HEK293 (cell line): ENCODE measurements around the gene ZNF329.

Experiments used
- EGR2 ChIP-seq: fragments of 450-650 bp; formaldehyde crosslinking; IDR thresholded peaks from 2 replicates; pipeline ENCODE4 v1.5.1; 2016; ENCODE audit warnings: low read depth, missing biosample characterization, missing genetic modification characterization
- HIC1 ChIP-seq: fragments of 450-650 bp; formaldehyde crosslinking; IDR thresholded peaks from 2 replicates; pipeline ENCODE4 v1.5.1; 2016; ENCODE audit warnings: missing biosample characterization, missing genetic modification characterization
- KLF1 ChIP-seq: fragments of 450-650 bp; formaldehyde crosslinking; IDR thresholded peaks from 2 replicates; pipeline ENCODE4 v1.5.1; 2016; ENCODE audit warnings: missing biosample characterization, missing genetic modification characterization
- OVOL3 ChIP-seq: fragments of 450-650 bp; formaldehyde crosslinking; IDR thresholded peaks from 2 replicates; pipeline ENCODE4 v1.5.1; 2016; ENCODE audit warnings: missing biosample characterization, missing genetic modification characterization
- PBX3 ChIP-seq: sonication (generic); formaldehyde crosslinking; IDR thresholded peaks from 2 replicates; pipeline ENCODE4 v1.8.1; 2022; ENCODE audit warnings: mild to moderate bottlenecking, moderate library complexity, missing genetic modification reagents
- SCRT2 ChIP-seq: fragments of 450-650 bp; formaldehyde crosslinking; IDR thresholded peaks from 2 replicates; pipeline ENCODE4 v1.5.1; 2016; ENCODE audit warnings: missing biosample characterization, missing genetic modification characterization
- SP2 ChIP-seq: fragments of 450-650 bp; formaldehyde crosslinking; IDR thresholded peaks from 2 replicates; pipeline ENCODE4 v1.5.1; 2016; ENCODE audit warnings: missing biosample characterization, missing genetic modification characterization
- SP3 ChIP-seq: fragments of 450-650 bp; formaldehyde crosslinking; IDR thresholded peaks from 2 replicates; pipeline ENCODE4 v1.5.1; 2016; ENCODE audit warnings: missing biosample characterization, missing genetic modification characterization
- SP7 ChIP-seq: fragments of 450-650 bp; formaldehyde crosslinking; IDR thresholded peaks from 2 replicates; pipeline ENCODE4 v1.5.1; 2016; ENCODE audit warnings: missing biosample characterization, missing genetic modification characterization
- TRIM28 ChIP-seq: IDR thresholded peaks from 2 replicates; pipeline ENCODE4 v1.6.1; 2011; ENCODE audit warnings: low read length, control low read depth, borderline replicate concordance
- YY1 ChIP-seq: fragments of 450-650 bp; formaldehyde crosslinking; IDR thresholded peaks from 2 replicates; pipeline ENCODE4 v1.5.1; 2018; ENCODE audit warnings: missing biosample characterization, missing genetic modification characterization
- ZBTB10 ChIP-seq: fragments of 450-650 bp; formaldehyde crosslinking; IDR thresholded peaks from 2 replicates; pipeline ENCODE4 v1.5.1; 2016; ENCODE audit warnings: missing biosample characterization, missing genetic modification characterization
- ZBTB48 ChIP-seq: fragments of 450-650 bp; formaldehyde crosslinking; IDR thresholded peaks from 2 replicates; pipeline ENCODE4 v1.5.1; 2016; ENCODE audit warnings: missing biosample characterization, missing genetic modification characterization
- ZFP69B ChIP-seq: fragments of 450-650 bp; formaldehyde crosslinking; IDR thresholded peaks from 2 replicates; pipeline ENCODE4 v1.5.1; 2016; ENCODE audit warnings: missing biosample characterization, missing genetic modification characterization
- ZIC2 ChIP-seq: fragments of 450-650 bp; formaldehyde crosslinking; IDR thresholded peaks from 2 replicates; pipeline ENCODE4 v1.5.1; 2016; ENCODE audit warnings: missing biosample characterization, missing genetic modification characterization
- ZNF324 ChIP-seq: fragments of 450-650 bp; formaldehyde crosslinking; IDR thresholded peaks from 2 replicates; pipeline ENCODE4 v1.5.1; 2016; ENCODE audit warnings: missing biosample characterization, missing genetic modification characterization
- ZNF366 ChIP-seq: fragments of 450-650 bp; formaldehyde crosslinking; conservative IDR thresholded peaks from 2 replicates; pipeline ENCODE4 v1.5.1; 2016; ENCODE audit warnings: missing biosample characterization, missing genetic modification characterization
- ZNF391 ChIP-seq: fragments of 450-650 bp; formaldehyde crosslinking; IDR thresholded peaks from 2 replicates; pipeline ENCODE4 v1.5.1; 2016; ENCODE audit warnings: low read depth, missing biosample characterization, missing genetic modification characterization, borderline replicate concordance
- ZNF398 ChIP-seq: fragments of 450-650 bp; formaldehyde crosslinking; IDR thresholded peaks from 2 replicates; pipeline ENCODE4 v1.5.1; 2017; ENCODE audit warnings: missing biosample characterization, missing genetic modification characterization
- ZNF423 ChIP-seq: fragments of 450-650 bp; formaldehyde crosslinking; IDR thresholded peaks from 2 replicates; pipeline ENCODE4 v1.5.1; 2016; ENCODE audit warnings: missing biosample characterization, missing genetic modification characterization
- ZNF449 ChIP-seq: fragments of 450-650 bp; formaldehyde crosslinking; IDR thresholded peaks from 2 replicates; pipeline ENCODE4 v1.5.1; 2017; ENCODE audit warnings: missing biosample characterization, mild to moderate bottlenecking, missing genetic modification characterization, moderate library complexity
- ZNF544 ChIP-seq: fragments of 450-650 bp; formaldehyde crosslinking; IDR thresholded peaks from 2 replicates; pipeline ENCODE4 v1.5.0; 2017; ENCODE audit warnings: missing biosample characterization, missing genetic modification characterization
- ZNF548 ChIP-seq: fragments of 450-650 bp; formaldehyde crosslinking; IDR thresholded peaks from 2 replicates; pipeline ENCODE4 v1.5.1; 2016; ENCODE audit warnings: missing biosample characterization, missing genetic modification characterization
- ZNF561 ChIP-seq: fragments of 450-650 bp; IDR thresholded peaks from 2 replicates; pipeline ENCODE4 v1.5.1; 2018; ENCODE audit warnings: missing biosample characterization, missing genetic modification characterization, borderline replicate concordance
- ZNF580 ChIP-seq: fragments of 450-650 bp; formaldehyde crosslinking; IDR thresholded peaks from 2 replicates; pipeline ENCODE4 v1.5.1; 2016; ENCODE audit warnings: missing biosample characterization, missing genetic modification characterization
- ZNF692 ChIP-seq: fragments of 450-650 bp; formaldehyde crosslinking; IDR thresholded peaks from 2 replicates; pipeline ENCODE4 v1.5.1; 2016; ENCODE audit warnings: missing biosample characterization, missing genetic modification characterization
- ZNF843 ChIP-seq: fragments of 450-650 bp; formaldehyde crosslinking; IDR thresholded peaks from 2 replicates; pipeline ENCODE4 v1.5.1; 2016; ENCODE audit warnings: missing biosample characterization, missing genetic modification characterization
- ZXDB ChIP-seq: fragments of 450-650 bp; formaldehyde crosslinking; IDR thresholded peaks from 2 replicates; pipeline ENCODE4 v1.5.1; 2016; ENCODE audit warnings: missing biosample characterization, missing genetic modification characterization

ZNF329 gene

GRCh38 chr19:58097781-58098681 is 52.6 kb downstream of the ZNF329 start, which contains the start of gene ZSCAN18 (continued):
- TF ChIP-seq YY1 (tag by site-specific recombination) (peak; percentile 71; the same call in 1 of the 2 replicates), SCRT2 (tag by site-specific recombination) (peak; percentile 96), SP3 (tag by site-specific recombination) (peak; percentile 78), ZIC2 (tag by site-specific recombination) (peak; percentile 92), EGR2 (tag by site-specific recombination) (peak; percentile 73), SP7 (tag by site-specific recombination) (peak; percentile 50), ZNF423 (tag by site-specific recombination) (0 out of 2 replicates have a peak, but pooled peaks have one; percentile 26), ZNF398 (tag by site-specific recombination) (peak; percentile 43; the same call in 1 of the 2 replicates), SP2 (tag by site-specific recombination) (peak; percentile 85), ZNF324 (tag by site-specific recombination) (peak; percentile 72), ZBTB48 (tag by site-specific recombination) (peak; percentile 52; the same call in 1 of the 2 replicates), ZFP69B (tag by site-specific recombination) (0 out of 2 replicates have a peak, but pooled peaks have one; percentile 24), ZNF580 (tag by site-specific recombination) (peak; percentile 55; the same call in 1 of the 2 replicates), ZXDB (peak; percentile 92), ZNF692 (peak; percentile 79), ZNF561 (tag by site-specific recombination) (peak; percentile 74; the same call in 1 of the 2 replicates), ZNF366 (tag by site-specific recombination) (peak; percentile 58; the same call in 1 of the 2 replicates), ZNF449 (no peak), ZNF391 (tag by site-specific recombination) (peak; percentile 48; the same call in 1 of the 2 replicates), ZBTB10 (tag by site-specific recombination) (peak; percentile 89), ZNF548 (tag by site-specific recombination) (no peak), OVOL3 (peak; percentile 67; the same call in 1 of the 2 replicates), KLF1 (tag by site-specific recombination) (0 out of 2 replicates have a peak, but pooled peaks have one; percentile 12), TRIM28 (no peak), HIC1 (tag by site-specific recombination) (no peak), ZNF843 (tag by site-specific recombination) (peak; percentile 32), PBX3 (peak; percentile 91; the same call in 1 of the 2 replicates), ZNF544 (tag by site-specific recombination) (no peak)
